ENCODE data around the gene GPRC5B.
A peak's percentile ranks its signal among the peaks of the same experiment; 100 is the strongest.

Gene GPRC5B

DNA sequence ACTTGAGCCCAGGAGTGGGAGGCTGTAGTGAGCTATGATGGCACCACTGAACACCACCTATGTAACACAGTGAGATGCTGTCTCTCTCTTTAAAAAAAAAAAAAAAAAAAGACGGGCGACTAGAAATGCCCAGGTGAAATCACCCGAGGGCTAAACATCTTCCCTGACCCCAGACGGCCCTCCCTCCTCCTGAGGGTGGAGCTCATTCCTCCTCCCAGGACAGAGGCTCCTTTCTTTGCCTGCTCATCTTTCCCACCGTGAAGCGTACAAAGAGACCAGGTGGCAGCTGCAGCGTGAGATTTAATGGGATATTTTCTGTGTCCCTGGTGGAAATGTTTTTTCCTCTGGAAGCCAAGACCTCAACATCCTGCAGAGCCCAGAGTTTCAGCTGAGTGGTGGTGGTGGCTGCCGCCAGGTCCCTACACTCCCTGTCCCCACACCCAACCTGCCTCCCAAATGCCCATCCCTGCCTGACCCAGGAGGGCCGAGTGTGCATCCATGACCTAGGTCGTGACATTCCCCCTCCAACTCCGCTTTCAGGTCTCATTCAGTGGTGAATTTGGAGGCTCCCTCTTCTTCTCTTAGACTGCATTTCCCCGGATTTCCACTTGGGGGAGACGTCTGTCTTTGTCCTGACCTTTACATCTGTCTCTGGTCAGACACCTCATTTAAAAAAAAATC lies 14.4 kb upstream of the GPRC5B start:
- H3K4me3 ChIP-seq (ENCODE audit: low read depth, low read length) = no peak overlapping the region
- TF ChIP-seq, protein P1, sequence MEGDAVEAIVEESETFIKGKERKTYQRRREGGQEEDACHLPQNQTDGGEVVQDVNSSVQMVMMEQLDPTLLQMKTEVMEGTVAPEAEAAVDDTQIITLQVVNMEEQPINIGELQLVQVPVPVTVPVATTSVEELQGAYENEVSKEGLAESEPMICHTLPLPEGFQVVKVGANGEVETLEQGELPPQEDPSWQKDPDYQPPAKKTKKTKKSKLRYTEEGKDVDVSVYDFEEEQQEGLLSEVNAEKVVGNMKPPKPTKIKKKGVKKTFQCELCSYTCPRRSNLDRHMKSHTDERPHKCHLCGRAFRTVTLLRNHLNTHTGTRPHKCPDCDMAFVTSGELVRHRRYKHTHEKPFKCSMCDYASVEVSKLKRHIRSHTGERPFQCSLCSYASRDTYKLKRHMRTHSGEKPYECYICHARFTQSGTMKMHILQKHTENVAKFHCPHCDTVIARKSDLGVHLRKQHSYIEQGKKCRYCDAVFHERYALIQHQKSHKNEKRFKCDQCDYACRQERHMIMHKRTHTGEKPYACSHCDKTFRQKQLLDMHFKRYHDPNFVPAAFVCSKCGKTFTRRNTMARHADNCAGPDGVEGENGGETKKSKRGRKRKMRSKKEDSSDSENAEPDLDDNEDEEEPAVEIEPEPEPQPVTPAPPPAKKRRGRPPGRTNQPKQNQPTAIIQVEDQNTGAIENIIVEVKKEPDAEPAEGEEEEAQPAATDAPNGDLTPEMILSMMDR (IDR thresholded peaks at IDR 0.05; ENCODE audit: low read depth, low read length) = peak; percentile 86
- in situ Hi-C loops (cut with HindIII; ENCODE audit: low sequenced_read_pairs) = no loop called here
- DNase-seq (ENCODE audit: low read depth, low spot score) = peak; percentile 47

DNA sequence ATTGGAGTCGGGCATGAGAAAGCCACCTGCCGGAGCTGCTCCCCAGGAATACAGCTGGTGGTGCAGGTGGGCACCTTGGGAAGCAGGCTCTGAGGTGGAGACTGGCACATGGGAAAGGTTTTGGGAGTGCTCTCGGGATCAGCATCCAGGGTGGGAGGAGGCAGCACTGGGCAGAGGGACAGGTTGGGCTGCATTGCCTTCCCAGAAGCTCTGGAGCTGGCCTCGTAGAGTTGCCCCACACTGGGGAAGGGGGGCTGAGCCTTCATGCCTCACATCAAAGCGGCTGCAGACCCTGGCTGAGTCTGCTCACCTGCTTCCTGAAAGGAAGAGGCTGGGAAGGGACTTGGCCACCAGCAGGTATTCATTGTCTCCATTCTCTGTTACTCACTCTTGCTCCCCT lies 13.5 kb upstream of the GPRC5B start:
- no peak overlapping the region for H3K4me3 ChIP-seq (ENCODE audit: low read depth, low read length)
- no peak for DNase-seq (ENCODE audit: low read depth, low spot score)
- TF ChIP-seq, protein P1 (IDR thresholded peaks at IDR 0.05; ENCODE audit: low read depth, low read length) = no peak
- in situ Hi-C loops (cut with HindIII; ENCODE audit: low sequenced_read_pairs) = no loop called here

- TF ChIP-seq, protein P1 (IDR thresholded peaks at IDR 0.05; ENCODE audit: low read depth, low read length) = no peak
- no peak overlapping the region for H3K4me3 ChIP-seq (ENCODE audit: low read depth, low read length)
- DNase-seq (ENCODE audit: low read depth, low spot score) = no peak
- in situ Hi-C loops (cut with HindIII; ENCODE audit: low sequenced_read_pairs) = no loop called here
Observed at GRCh38 chr16:19896951-19897350, 12.3 kb upstream of the GPRC5B start.

- TF ChIP-seq, protein P1 (IDR thresholded peaks at IDR 0.05; ENCODE audit: low read depth, low read length) = no peak
- in situ Hi-C loops (cut with HindIII; ENCODE audit: low sequenced_read_pairs) = no loop called here
- no peak for DNase-seq (ENCODE audit: low read depth, low spot score)
- no peak overlapping the region for H3K4me3 ChIP-seq (ENCODE audit: low read depth, low read length)
Observed at GRCh38 chr16:19894586-19894985, 9.9 kb upstream of the GPRC5B start.

- no peak overlapping the region for H3K4me3 ChIP-seq (ENCODE audit: low read depth, low read length)
- TF ChIP-seq, protein P1 (IDR thresholded peaks at IDR 0.05; ENCODE audit: low read depth, low read length) = no peak
- in situ Hi-C loops (cut with HindIII; ENCODE audit: low sequenced_read_pairs) = no loop called here
- no peak for DNase-seq (ENCODE audit: low read depth, low spot score)
Observed at GRCh38 chr16:19892902-19893301, 8.3 kb upstream of the GPRC5B start.

- DNase-seq (ENCODE audit: low read depth, low spot score) = no peak
- in situ Hi-C loops (cut with HindIII; ENCODE audit: low sequenced_read_pairs) = no loop called here
Observed at GRCh38 chr16:19890901-19891300, 6.3 kb upstream of the GPRC5B start.

More at GRCh38 chr16:19890901-19891300, 6.3 kb upstream of the GPRC5B start:
- TF ChIP-seq, protein P1 (IDR thresholded peaks at IDR 0.05; ENCODE audit: low read depth, low read length) = no peak
- H3K4me3 ChIP-seq (ENCODE audit: low read depth, low read length) = no peak overlapping the region

Measured in astrocyte of the spinal cord (primary cell).